Measurements from ENCODE around the gene MGAT5B.

DNA sequence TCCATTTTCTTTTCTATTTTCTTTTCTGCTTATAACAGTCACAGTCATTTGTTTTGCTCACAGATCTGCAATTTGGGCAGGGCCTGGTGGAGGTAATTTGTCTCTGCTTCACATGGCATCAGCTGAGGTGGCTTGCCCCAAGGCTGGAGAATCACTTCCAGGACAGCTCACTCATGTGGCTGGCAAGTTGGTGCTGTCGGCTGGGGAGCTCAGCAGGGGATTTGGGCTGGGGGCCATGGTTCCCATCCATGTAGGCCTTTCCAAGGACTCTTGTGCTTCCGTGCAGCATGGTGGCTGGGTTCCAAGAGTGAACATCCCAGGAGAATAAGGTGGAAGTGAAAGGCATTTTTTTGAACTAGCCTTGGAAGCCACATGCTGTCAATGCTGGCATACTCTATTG is 85.7 kb downstream of the MGAT5B start:
- TF ChIP-seq EZH2phosphoT487 (IDR thresholded peaks at IDR 0.05; ENCODE audit: insufficient read depth, low read depth) (no peak), EZH2 (IDR thresholded peaks at IDR 0.05; ENCODE audit: insufficient read depth, poor library complexity, severe bottlenecking) (no peak)
